HG03175 (cell line): ENCODE results near the gene RAB39A.

ENCODE experiments used
- ATAC-seq: cut with Tn5 transposase; IDR thresholded peaks from one replicate; pipeline ENCODE4 v1.9.1; 2021; ENCODE audit warnings: mild to moderate bottlenecking, moderate library complexity; ENCODE audit not compliant: unreplicated experiment

RAB39A gene

GRCh38 chr11:107961480-107961879 is 33.2 kb downstream of the RAB39A start:
- no peak for ATAC-seq

GRCh38 chr11:107962181-107962580 is 33.9 kb downstream of the RAB39A start:
- ATAC-seq = no peak

- ATAC-seq = no peak
Measured at GRCh38 chr11:107963091-107963490, 34.8 kb downstream of the RAB39A start.

- ATAC-seq = no peak
Measured at GRCh38 chr11:107969219-107969618, 41.0 kb downstream of the RAB39A start.

GRCh38 chr11:107970049-107970448 is 41.8 kb downstream of the RAB39A start:
- no peak for ATAC-seq

GRCh38 chr11:107973641-107974040 is 45.4 kb downstream of the RAB39A start:
- no peak for ATAC-seq

- ATAC-seq = no peak
Measured at GRCh38 chr11:107988397-107989158, 60.3 kb downstream of the RAB39A start.

- ATAC-seq = no peak
Measured at GRCh38 chr11:107991868-107992414, 63.7 kb downstream of the RAB39A start.

GRCh38 chr11:107996006-107996776 is 67.9 kb downstream of the RAB39A start:
- ATAC-seq = no peak

- no peak for ATAC-seq
Measured at GRCh38 chr11:107998761-107999160, 70.5 kb downstream of the RAB39A start.

- peak; percentile 95 for ATAC-seq
Measured at GRCh38 chr11:107999759-108000455, 71.7 kb downstream of the RAB39A start.

GRCh38 chr11:108002476-108002875 is 74.2 kb downstream of the RAB39A start:
- ATAC-seq = no peak

GRCh38 chr11:108003623-108004022 is 75.4 kb downstream of the RAB39A start:
- ATAC-seq = no peak

- no peak for ATAC-seq
Measured at GRCh38 chr11:108007819-108008218, 79.6 kb downstream of the RAB39A start.

- peak; percentile 88 for ATAC-seq
Measured at GRCh38 chr11:108008656-108009496, 80.6 kb downstream of the RAB39A start, which contains the start of gene CUL5. Gene CUL5, plus strand, starts transcription at chr11:108008898. Its CDS starts 451 bp downstream, at chr11:108009349.

GRCh38 chr11:108009497-108010370 is 81.5 kb downstream of the RAB39A start:
- ATAC-seq = peak; percentile 5

GRCh38 chr11:108012139-108012725 is 84.0 kb downstream of the RAB39A start:
- ATAC-seq = no peak
